GM10248 (cell line): ENCODE data around the gene WASF1.

Source experiments
- CTCF ChIA-PET: fragments of 300-600 bp; sonication (Branson Sonifier 250); formaldehyde crosslinking; extraction: SDS; loops from one replicate; lab custom pipeline; 2021; ENCODE audit warnings: antibody characterized with exemption; lab: Yijun Ruan, JAX
- POLR2A ChIA-PET: fragments of 350-650 bp; sonication (Branson Sonifier 250); formaldehyde crosslinking; extraction: SDS; loops from one replicate; lab custom pipeline; 2020; ENCODE audit warnings: antibody characterized with exemption; lab: Yijun Ruan, JAX
- DNase-seq: peaks from one replicate; pipeline ENCODE4 v3.0.0; 2012; ENCODE audit errors: extremely low spot score
- TF ChIP-seq, protein P1 (sequence below): IDR thresholded peaks from 2 replicates; pipeline ENCODE4 v1.5.1; 2012; ENCODE audit warnings: mild to moderate bottlenecking, low read depth; ENCODE audit errors: extremely low read depth, missing control alignments, control extremely low read depth

Gene WASF1

DNA sequence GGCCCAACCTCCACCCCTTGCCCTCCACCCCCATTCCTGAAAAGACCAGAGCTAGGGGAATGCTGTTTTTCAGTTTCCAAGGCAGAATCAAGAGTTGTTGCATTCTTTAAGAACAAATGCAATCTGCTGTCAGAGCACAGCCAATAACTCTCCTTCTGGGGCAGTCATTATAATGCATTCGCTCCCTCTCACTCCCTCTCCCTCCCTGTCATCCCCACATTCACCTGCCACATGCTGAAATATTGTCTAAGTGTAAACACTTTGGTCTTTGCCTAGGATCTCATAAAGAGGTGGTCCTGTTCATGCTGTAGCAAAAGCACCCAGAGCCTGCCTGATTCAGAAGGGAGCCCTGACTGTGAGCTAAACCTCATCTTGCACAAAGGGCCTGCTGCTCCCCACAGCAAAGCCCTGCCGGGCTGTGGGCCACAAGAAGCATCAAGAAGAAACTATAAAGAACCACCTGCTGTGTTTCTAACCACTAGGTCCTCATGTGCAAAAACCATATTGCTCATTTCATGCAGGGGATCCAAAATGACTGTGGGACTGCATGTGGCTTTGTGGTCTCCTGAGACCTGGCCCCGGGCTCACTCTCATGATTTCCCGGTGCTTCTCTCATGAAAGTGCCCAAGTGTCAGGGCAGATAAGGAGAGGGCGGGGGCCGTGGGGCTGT lies 115.7 kb downstream of the WASF1 start:
- TF ChIP-seq, protein P1, sequence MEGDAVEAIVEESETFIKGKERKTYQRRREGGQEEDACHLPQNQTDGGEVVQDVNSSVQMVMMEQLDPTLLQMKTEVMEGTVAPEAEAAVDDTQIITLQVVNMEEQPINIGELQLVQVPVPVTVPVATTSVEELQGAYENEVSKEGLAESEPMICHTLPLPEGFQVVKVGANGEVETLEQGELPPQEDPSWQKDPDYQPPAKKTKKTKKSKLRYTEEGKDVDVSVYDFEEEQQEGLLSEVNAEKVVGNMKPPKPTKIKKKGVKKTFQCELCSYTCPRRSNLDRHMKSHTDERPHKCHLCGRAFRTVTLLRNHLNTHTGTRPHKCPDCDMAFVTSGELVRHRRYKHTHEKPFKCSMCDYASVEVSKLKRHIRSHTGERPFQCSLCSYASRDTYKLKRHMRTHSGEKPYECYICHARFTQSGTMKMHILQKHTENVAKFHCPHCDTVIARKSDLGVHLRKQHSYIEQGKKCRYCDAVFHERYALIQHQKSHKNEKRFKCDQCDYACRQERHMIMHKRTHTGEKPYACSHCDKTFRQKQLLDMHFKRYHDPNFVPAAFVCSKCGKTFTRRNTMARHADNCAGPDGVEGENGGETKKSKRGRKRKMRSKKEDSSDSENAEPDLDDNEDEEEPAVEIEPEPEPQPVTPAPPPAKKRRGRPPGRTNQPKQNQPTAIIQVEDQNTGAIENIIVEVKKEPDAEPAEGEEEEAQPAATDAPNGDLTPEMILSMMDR, result no peak
- ChIA-PET CTCF (interaction anchor here (1.2 to 4.1 kb wide), 3 partner anchors 10 to 24 kb away, joined by 3 to 19 read pairs (median 13); no protein-coding TSS in a partner anchor), POLR2A (no interaction called here)
- DNase-seq, result no peak

- CTCF ChIA-PET, result interaction anchor here (3.4 to 12.8 kb wide), 2 partner anchors 16 to 353 kb away, joined by 32 to 113 read pairs; no protein-coding TSS in a partner anchor
- TF ChIP-seq, protein P1, result no peak
- POLR2A ChIA-PET, result no interaction called here
- no peak for DNase-seq
Measured at GRCh38 chr6:110055387-110055735, 124.1 kb downstream of the WASF1 start.

- TF ChIP-seq, protein P1, result no peak
- DNase-seq, result no peak
- CTCF ChIA-PET, result interaction anchor here (1.7 to 12.8 kb wide), 3 partner anchors 11 to 352 kb away, joined by 13 to 113 read pairs (median 32); no protein-coding TSS in a partner anchor
- POLR2A ChIA-PET, result no interaction called here
Measured at GRCh38 chr6:110054664-110055386, 124.6 kb downstream of the WASF1 start.

DNA sequence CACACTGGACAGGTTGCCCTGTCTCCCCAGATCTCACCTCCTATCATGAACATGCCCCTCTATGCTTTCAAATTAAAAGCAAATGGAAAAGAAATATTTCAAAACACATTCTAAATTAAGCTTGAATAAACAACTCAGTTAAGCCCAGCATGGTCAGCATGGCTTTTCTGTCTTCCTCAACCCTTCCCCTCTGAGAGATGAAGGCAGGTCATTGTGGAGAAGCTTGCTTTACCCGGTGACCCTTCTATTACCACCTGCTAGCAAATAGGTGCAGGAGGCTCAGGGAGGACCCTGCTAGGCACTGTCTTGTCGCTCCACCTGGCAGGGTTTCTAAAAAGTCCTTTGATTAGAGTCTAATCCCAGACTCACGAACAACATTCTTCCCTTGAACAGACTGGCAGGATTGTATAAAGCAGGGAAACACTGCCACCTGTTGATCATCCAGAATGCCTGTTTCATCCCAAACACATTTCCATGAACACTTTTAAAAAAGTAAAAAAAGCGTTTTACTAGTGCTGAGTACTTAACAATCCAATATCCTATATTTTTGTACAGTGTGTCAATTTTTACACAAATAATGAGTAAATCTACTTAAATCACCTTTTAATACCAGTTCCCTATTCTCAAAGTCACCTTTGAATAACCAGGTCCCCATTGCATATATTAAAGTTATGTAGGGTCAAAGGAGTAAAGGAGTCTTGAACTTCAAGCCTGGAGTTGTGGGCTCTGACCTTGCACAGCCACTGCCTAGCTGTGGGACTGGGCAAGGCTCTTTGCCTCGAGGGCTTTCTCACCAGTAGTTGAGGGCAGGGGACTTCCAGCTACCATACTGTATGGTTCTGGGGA lies 125.9 kb downstream of the WASF1 start:
- CTCF ChIA-PET, result interaction anchor here (0.7 to 12.8 kb wide), 11 partner anchors 10 to 538 kb away, joined by 3 to 113 read pairs (median 4); no protein-coding TSS in a partner anchor
- TF ChIP-seq, protein P1, result peak; percentile 70
- POLR2A ChIA-PET, result no interaction called here
- peak; percentile 50 for DNase-seq

DNA sequence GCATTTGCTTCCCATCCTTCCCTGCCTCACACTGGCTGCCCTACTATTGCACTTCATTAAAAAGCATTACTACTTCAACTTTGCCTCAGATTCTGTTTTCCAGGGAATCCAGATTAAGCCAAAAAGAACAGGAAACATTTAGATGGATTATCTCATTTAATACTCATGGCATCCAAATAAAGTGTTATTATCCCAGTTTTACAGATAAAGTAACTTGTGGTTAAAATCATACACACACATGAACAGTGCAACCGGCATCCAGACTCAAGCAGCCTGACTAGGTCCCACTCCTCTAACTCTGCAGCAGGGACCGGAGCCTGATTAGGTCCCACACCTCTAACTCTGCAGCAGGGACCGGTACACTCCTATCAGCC lies 129.0 kb downstream of the WASF1 start:
- DNase-seq, result no peak
- POLR2A ChIA-PET, result no interaction called here
- TF ChIP-seq, protein P1, result no peak
- CTCF ChIA-PET, result interaction anchor here (12.8 kb wide), 1 partner anchor 11 kb away, joined by 113 read pairs; no protein-coding TSS in a partner anchor
